ENCODE data around the gene WBP2.

WBP2 gene

GRCh38 chr17:75822800-75823166 is 32.4 kb downstream of the WBP2 start:
- no peak for TF ChIP-seq CTCF (IDR thresholded peaks at IDR 0.05; ENCODE audit: low read depth, low read length, missing control alignments)
- in situ Hi-C loops (cut with HindIII; ENCODE audit: low sequenced_read_pairs), result no loop called here
- no peak overlapping the region for H3K4me3 ChIP-seq (ENCODE audit: low read depth, low read length)
- DNase-seq (ENCODE audit: low read depth), result no peak

- in situ Hi-C loops (cut with HindIII; ENCODE audit: low sequenced_read_pairs), result no loop called here
- H3K4me3 ChIP-seq (ENCODE audit: low read depth, low read length), result no peak overlapping the region
- DNase-seq (ENCODE audit: low read depth), result no peak
- no peak for TF ChIP-seq CTCF (IDR thresholded peaks at IDR 0.05; ENCODE audit: low read depth, low read length, missing control alignments)
These were observed 32.9 kb downstream of the WBP2 start for GRCh38 chr17:75822119-75822799.

- in situ Hi-C loops (cut with HindIII; ENCODE audit: low sequenced_read_pairs), result no loop called here
- H3K4me3 ChIP-seq (ENCODE audit: low read depth, low read length), result no peak overlapping the region
- no peak for DNase-seq (ENCODE audit: low read depth)
- TF ChIP-seq CTCF (IDR thresholded peaks at IDR 0.05; ENCODE audit: low read depth, low read length, missing control alignments), result no peak
These were observed 33.6 kb downstream of the WBP2 start for GRCh38 chr17:75821552-75821951.

- no peak for DNase-seq (ENCODE audit: low read depth)
- TF ChIP-seq CTCF (IDR thresholded peaks at IDR 0.05; ENCODE audit: low read depth, low read length, missing control alignments), result no peak
These were observed 34.7 kb downstream of the WBP2 start for GRCh38 chr17:75820094-75821080.

GRCh38 chr17:75819678-75820077 is 35.5 kb downstream of the WBP2 start:
- TF ChIP-seq CTCF (IDR thresholded peaks at IDR 0.05; ENCODE audit: low read depth, low read length, missing control alignments), result no peak
- DNase-seq (ENCODE audit: low read depth), result no peak
- in situ Hi-C loops (cut with HindIII; ENCODE audit: low sequenced_read_pairs), result no loop called here
- no peak overlapping the region for H3K4me3 ChIP-seq (ENCODE audit: low read depth, low read length)

More at GRCh38 chr17:75820094-75821080, 34.7 kb downstream of the WBP2 start:
- in situ Hi-C loops (cut with HindIII; ENCODE audit: low sequenced_read_pairs), result no loop called here
- no peak overlapping the region for H3K4me3 ChIP-seq (ENCODE audit: low read depth, low read length)

- in situ Hi-C loops (cut with HindIII; ENCODE audit: low sequenced_read_pairs), result no loop called here
- TF ChIP-seq CTCF (IDR thresholded peaks at IDR 0.05; ENCODE audit: low read depth, low read length, missing control alignments), result no peak
- no peak overlapping the region for H3K4me3 ChIP-seq (ENCODE audit: low read depth, low read length)
- no peak for DNase-seq (ENCODE audit: low read depth)
These were observed 36.0 kb downstream of the WBP2 start for GRCh38 chr17:75819116-75819515.

All from astrocyte of the cerebellum (primary cell).